HCT116 (cell line): Measurements from ENCODE around the gene SELPLG. TPM values are rescaled to one million over a fixed set of nuclear protein-coding genes. Genes with fewer than 3 reads are reported as not detected.

ENCODE experiments used
- ATAC-seq: fragments of 200-7000 bp; cut with Tn5 transposase; 2 replicates; pipeline ENCODE4 v1.9.1; 2020; ENCODE audit warnings: mild to moderate bottlenecking, moderate library complexity
- Bru-seq: library from RNA; stranded (reverse); fragments of 400-500 nt; gene quantifications from one replicate; lab custom pipeline; 2021; lab: Mats Ljungman, UMichigan
- BruChase-seq, 2 experiments: library from RNA; stranded (reverse); fragments of 400-500 nt; gene quantifications; one replicate each; lab custom pipeline; 2021; lab: Mats Ljungman, UMichigan
- BruUV-seq: library from RNA; stranded (reverse); fragments of 400-500 nt; replicated peaks from 2 replicates; lab custom pipeline; 2021; lab: Mats Ljungman, UMichigan
- CTCF ChIA-PET: fragments of 300-600 bp; sonication (Branson Sonifier 250); formaldehyde crosslinking; loops from one replicate; lab custom pipeline; 2021; ENCODE audit warnings: antibody characterized with exemption; lab: Charles Lee
- POLR2A ChIA-PET: fragments of 300-600, 350-600 bp; sonication (Branson Sonifier 250); formaldehyde crosslinking; loops from one replicate; lab custom pipeline; 2021; ENCODE audit warnings: antibody characterized with exemption; lab: Charles Lee
- RAD21 ChIA-PET, 2 experiments: fragments of 300-600 bp; sonication (Branson Sonifier 250); formaldehyde crosslinking; loops; one replicate each; lab custom pipeline; 2023; ENCODE audit warnings: low total read pairs in 2 of 2; ENCODE audit not compliant: uncharacterized antibody in 2 of 2, unreplicated experiment in 2 of 2, low non-redundant PET in 1 of 2; lab: Charles Lee
- DNase-seq: peaks from one replicate; pipeline ENCODE4 v3.0.0-alpha.2; 2010; ENCODE audit warnings: low read depth, low spot score
- H2AFZ ChIP-seq: fragments of 200-600 bp; shearing (Covaris generic), sonication (generic); 2 replicates; pipeline ENCODE4 v1.6.1; 2017; ENCODE audit warnings: low read depth, mixed run types, mixed read lengths, antibody characterized with exemption, low read length; ENCODE audit not compliant: poor library complexity, severe bottlenecking
- H3K27ac ChIP-seq: 2 replicates; pipeline ENCODE4 v1.5.1; 2012; ENCODE audit warnings: low read depth, low read length
- H3K27me3 ChIP-seq: fragments of 200-600 bp; sonication (generic); 2 replicates; pipeline ENCODE4 v1.6.1; 2016; ENCODE audit warnings: mixed run types, low read length, mixed read lengths; ENCODE audit not compliant: insufficient read depth
- H3K36me3 ChIP-seq, 2 experiments: fragments of 200-500 bp in 1 of 2; fragments of 200-600 bp in 1 of 2; sonication (Bioruptor generic) in 1 of 2; sonication (generic) in 1 of 2; 2 replicates each; pipeline versions ENCODE4 v1.5.1 to v1.6.1; 2014 to 2016; ENCODE audit warnings: low read length in 2 of 2, inconsistent platforms in 1 of 2, mixed read lengths in 1 of 2, mixed run types in 1 of 2; ENCODE audit not compliant: insufficient read depth in 2 of 2, control insufficient read depth in 1 of 2
- H3K4me1 ChIP-seq, 2 experiments: fragments of 200-600 bp in 1 of 2; sonication (generic) in 1 of 2; 2 replicates each; pipeline versions ENCODE4 v1.5.1 to v1.6.1; 2012 to 2017; ENCODE audit warnings: low read length in 2 of 2, inconsistent platforms in 1 of 2, mild to moderate bottlenecking in 1 of 2, mixed read lengths in 1 of 2, mixed run types in 1 of 2, moderate library complexity in 1 of 2; ENCODE audit not compliant: insufficient read depth in 2 of 2, control insufficient read depth in 1 of 2
- H3K4me2 ChIP-seq: fragments of 200-600 bp; sonication (generic); 2 replicates; pipeline ENCODE4 v1.6.1; 2017; ENCODE audit warnings: mixed run types, low read length, mixed read lengths
- H3K4me3 ChIP-seq, 2 experiments: fragments of 200-600 bp in 1 of 2; sonication (generic) in 1 of 2; replicated peaks in 1 of 2; 2 replicates each; pipeline ENCODE4 v1.5.1; 2011 to 2016; ENCODE audit warnings: low read length in 2 of 2, control low read depth in 1 of 2, low read depth in 1 of 2, mild to moderate bottlenecking in 1 of 2, mixed read lengths in 1 of 2, mixed run types in 1 of 2
- H3K79me2 ChIP-seq: fragments of 200-600 bp; sonication (generic); 2 replicates; pipeline ENCODE4 v1.6.1; 2017; ENCODE audit warnings: mild to moderate bottlenecking, mixed run types, low read length, moderate library complexity, mixed read lengths; ENCODE audit not compliant: insufficient read depth
- H3K9ac ChIP-seq: fragments of 200-600 bp; sonication (generic); 2 replicates; pipeline ENCODE4 v1.6.1; 2016; ENCODE audit warnings: low read length, mixed read lengths
- H3K9me2 ChIP-seq: fragments of 200-600 bp; sonication (generic), shearing (Covaris generic); 2 replicates; pipeline ENCODE4 v1.6.1; 2017; ENCODE audit warnings: mixed run types, mild to moderate bottlenecking, moderate library complexity; ENCODE audit not compliant: insufficient read depth
- H3K9me3 ChIP-seq, 2 experiments: fragments of 200-500 bp in 1 of 2; fragments of 200-600 bp in 1 of 2; sonication (Bioruptor generic) in 1 of 2; sonication (generic) in 1 of 2; 2 replicates each; pipeline ENCODE4 v1.6.1; 2014 to 2017; ENCODE audit warnings: low read length in 2 of 2, mixed read lengths in 2 of 2, inconsistent platforms in 1 of 2, low read depth in 1 of 2, mild to moderate bottlenecking in 1 of 2, mixed run types in 1 of 2, moderate library complexity in 1 of 2; ENCODE audit not compliant: control insufficient read depth in 1 of 2, insufficient read depth in 1 of 2
- H4K20me1 ChIP-seq: fragments of 200-600 bp; sonication (generic), shearing (Covaris generic); 2 replicates; pipeline ENCODE4 v1.6.1; 2017; ENCODE audit warnings: mixed run types, mild to moderate bottlenecking, moderate library complexity; ENCODE audit not compliant: insufficient read depth
- CEBPB ChIP-seq: IDR thresholded peaks from 2 replicates; pipeline ENCODE4 v1.6.1; 2012; ENCODE audit warnings: low read depth
- ELF1 ChIP-seq: IDR thresholded peaks from 2 replicates; pipeline ENCODE4 v1.6.1; 2012; ENCODE audit warnings: low read depth, borderline replicate concordance
- EZH2 ChIP-seq: fragments of 200-600 bp; sonication (generic); IDR thresholded peaks from 2 replicates; pipeline ENCODE4 v1.6.1; 2017; ENCODE audit warnings: antibody characterized with exemption, mixed run types
- EZH2phosphoT487 ChIP-seq: fragments of 200-600 bp; IDR thresholded peaks from 2 replicates; pipeline ENCODE4 v1.6.1; 2018; ENCODE audit warnings: antibody characterized with exemption, borderline replicate concordance
- POLR2A ChIP-seq: IDR thresholded peaks from 2 replicates; pipeline ENCODE4 v1.7.0; 2011; ENCODE audit warnings: borderline replicate concordance; ENCODE audit not compliant: insufficient read depth, insufficient read length; ENCODE audit errors: extremely low read depth
- POLR2AphosphoS5 ChIP-seq: IDR thresholded peaks from 2 replicates; pipeline ENCODE4 v1.6.1; 2011; ENCODE audit warnings: mild to moderate bottlenecking, low read depth, low read length, moderate library complexity
- RAD21 ChIP-seq: IDR thresholded peaks from 2 replicates; pipeline ENCODE4 v1.6.1; 2012; ENCODE audit warnings: low read depth, mild to moderate bottlenecking
- SIN3A ChIP-seq: IDR thresholded peaks from 2 replicates; pipeline ENCODE4 v1.6.1; 2012; ENCODE audit warnings: low read depth
- SP1 ChIP-seq: IDR thresholded peaks from 2 replicates; pipeline ENCODE4 v1.6.1; 2012; ENCODE audit warnings: low read depth
- SRF ChIP-seq: IDR thresholded peaks from 2 replicates; pipeline ENCODE4 v1.6.1; 2012; ENCODE audit warnings: low read depth
- TCF7L2 ChIP-seq: IDR thresholded peaks from 2 replicates; pipeline ENCODE4 v1.7.0; 2011; ENCODE audit warnings: borderline replicate concordance, inconsistent platforms; ENCODE audit not compliant: insufficient read depth, insufficient read length; ENCODE audit errors: extremely low read depth
- YY1 ChIP-seq: IDR thresholded peaks from 2 replicates; pipeline ENCODE4 v1.6.1; 2011; ENCODE audit warnings: low read length, low read depth, moderate library complexity, mild to moderate bottlenecking; ENCODE audit not compliant: insufficient replicate concordance; ENCODE audit errors: extremely low read depth
- ZFX ChIP-seq: fragments of 450-650 bp; IDR thresholded peaks from 2 replicates; pipeline ENCODE4 v1.6.1; 2017
- intact Hi-C: fragments of 100-400 bp; cut with micrococcal nuclease; formaldehyde crosslinking; loops from 2 replicates; pipeline ENCODE4 v1.10.0; 2022
- long read RNA-seq: library from polyadenylated mRNA; unstranded; transcript quantifications from one replicate; pipeline ENCODE4 v2.0.0, GENCODE V29; 2021; ENCODE audit not compliant: unreplicated experiment
- polyA plus RNA-seq: library from polyadenylated mRNA; unstranded; fragments of >200 nt; gene quantifications from 2 replicates; pipeline ENCODE4 v1.2.1, GENCODE V29; 2012; ENCODE audit warnings: missing spikeins
- total RNA-seq: library from RNA; stranded (reverse); gene quantifications from one replicate; pipeline ENCODE4 v1.2.1, GENCODE V29; 2021; ENCODE audit not compliant: unreplicated experiment
- TF ChIP-seq, protein P1 (sequence below): IDR thresholded peaks from 2 replicates; pipeline ENCODE4 v1.6.1; 2011; ENCODE audit warnings: mild to moderate bottlenecking, low read length, moderate library complexity; ENCODE audit not compliant: insufficient replicate concordance; ENCODE audit errors: extremely low read depth
- TF ChIP-seq, protein P2 (sequence below): IDR thresholded peaks from 2 replicates; pipeline ENCODE4 v1.6.1; 2012
- TF ChIP-seq, protein P3 (sequence below): IDR thresholded peaks from 2 replicates; pipeline ENCODE4 v1.6.1; 2012

Gene SELPLG, protein sequence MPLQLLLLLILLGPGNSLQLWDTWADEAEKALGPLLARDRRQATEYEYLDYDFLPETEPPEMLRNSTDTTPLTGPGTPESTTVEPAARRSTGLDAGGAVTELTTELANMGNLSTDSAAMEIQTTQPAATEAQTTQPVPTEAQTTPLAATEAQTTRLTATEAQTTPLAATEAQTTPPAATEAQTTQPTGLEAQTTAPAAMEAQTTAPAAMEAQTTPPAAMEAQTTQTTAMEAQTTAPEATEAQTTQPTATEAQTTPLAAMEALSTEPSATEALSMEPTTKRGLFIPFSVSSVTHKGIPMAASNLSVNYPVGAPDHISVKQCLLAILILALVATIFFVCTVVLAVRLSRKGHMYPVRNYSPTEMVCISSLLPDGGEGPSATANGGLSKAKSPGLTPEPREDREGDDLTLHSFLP
- 1.2 TPM for total RNA-seq
- polyA plus RNA-seq, result 0.16 and 0.26 TPM in 2 replicates
- Bru-seq, nascent RNA, result percentile 23 among the genes with signal in this experiment
- percentile 51 among the genes with signal in this experiment for BruChase-seq, experiment 1, labeled RNA remaining after a 6-hour chase
- percentile 44 among the genes with signal in this experiment for BruChase-seq, experiment 2, labeled RNA remaining after a 2-hour chase
- long read RNA-seq, result 0 reads

DNA sequence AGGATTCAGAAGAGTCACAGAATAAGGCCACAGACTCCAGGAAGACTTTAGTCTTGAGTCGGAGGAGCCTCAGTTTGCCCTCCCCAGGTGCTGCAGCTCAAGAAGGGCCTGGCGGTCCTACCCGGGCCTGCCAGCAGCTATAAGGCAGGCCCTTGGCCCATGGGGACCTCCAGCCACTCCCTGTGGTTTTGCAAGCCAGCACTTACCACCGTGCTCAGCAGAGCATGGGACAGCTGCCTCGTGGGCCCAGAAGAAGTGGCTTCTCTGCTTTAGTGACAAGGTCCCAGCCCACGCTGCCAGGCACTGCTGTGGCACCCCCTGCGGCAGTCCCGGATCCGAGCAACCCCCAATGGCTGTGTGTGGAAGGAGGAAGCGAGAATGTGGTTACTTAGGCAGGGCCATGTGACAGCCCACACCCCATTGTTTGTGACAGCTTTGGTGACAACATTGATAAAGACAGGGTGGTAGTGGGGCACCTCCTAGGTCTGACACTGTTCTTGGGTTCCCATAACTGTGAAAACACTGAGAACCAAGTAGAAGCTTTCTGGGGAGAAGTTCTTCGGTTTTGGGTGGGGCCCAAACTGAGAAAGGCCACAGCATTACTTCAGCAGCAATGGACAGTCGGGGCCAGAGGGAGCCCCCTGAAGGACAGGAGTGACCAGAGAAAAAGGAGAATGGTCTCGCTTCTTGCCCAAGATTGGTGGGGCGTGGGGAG, at the start of gene SELPLG:
Gene SELPLG, minus strand, starts transcription at position 361 of the 715 bp plus-strand sequence. CDS start 9,587 bp downstream, outside the sequence.
- no peaks in the 10 kb centered on the region for H4K20me1 ChIP-seq
- ChIA-PET POLR2A (no interaction called here), RAD21 (no interaction called here), CTCF (no interaction called here)
- TF ChIP-seq RAD21, result no peak
- no peak for TF ChIP-seq SP1
- TF ChIP-seq POLR2AphosphoS5, result no peak
- TF ChIP-seq, protein P1, sequence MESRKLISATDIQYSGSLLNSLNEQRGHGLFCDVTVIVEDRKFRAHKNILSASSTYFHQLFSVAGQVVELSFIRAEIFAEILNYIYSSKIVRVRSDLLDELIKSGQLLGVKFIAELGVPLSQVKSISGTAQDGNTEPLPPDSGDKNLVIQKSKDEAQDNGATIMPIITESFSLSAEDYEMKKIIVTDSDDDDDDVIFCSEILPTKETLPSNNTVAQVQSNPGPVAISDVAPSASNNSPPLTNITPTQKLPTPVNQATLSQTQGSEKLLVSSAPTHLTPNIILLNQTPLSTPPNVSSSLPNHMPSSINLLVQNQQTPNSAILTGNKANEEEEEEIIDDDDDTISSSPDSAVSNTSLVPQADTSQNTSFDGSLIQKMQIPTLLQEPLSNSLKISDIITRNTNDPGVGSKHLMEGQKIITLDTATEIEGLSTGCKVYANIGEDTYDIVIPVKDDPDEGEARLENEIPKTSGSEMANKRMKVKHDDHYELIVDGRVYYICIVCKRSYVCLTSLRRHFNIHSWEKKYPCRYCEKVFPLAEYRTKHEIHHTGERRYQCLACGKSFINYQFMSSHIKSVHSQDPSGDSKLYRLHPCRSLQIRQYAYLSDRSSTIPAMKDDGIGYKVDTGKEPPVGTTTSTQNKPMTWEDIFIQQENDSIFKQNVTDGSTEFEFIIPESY, result no peak
- no peak for TF ChIP-seq TCF7L2
- no peak for TF ChIP-seq POLR2A
- no peak for TF ChIP-seq CEBPB
- TF ChIP-seq SRF, result no peak
- TF ChIP-seq, protein P2, sequence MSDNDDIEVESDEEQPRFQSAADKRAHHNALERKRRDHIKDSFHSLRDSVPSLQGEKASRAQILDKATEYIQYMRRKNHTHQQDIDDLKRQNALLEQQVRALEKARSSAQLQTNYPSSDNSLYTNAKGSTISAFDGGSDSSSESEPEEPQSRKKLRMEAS, result no peak
- no peak for TF ChIP-seq YY1
- TF ChIP-seq EZH2, result no peak
- no peak for TF ChIP-seq SIN3A
- TF ChIP-seq EZH2phosphoT487, result no peak
- TF ChIP-seq, protein P3, sequence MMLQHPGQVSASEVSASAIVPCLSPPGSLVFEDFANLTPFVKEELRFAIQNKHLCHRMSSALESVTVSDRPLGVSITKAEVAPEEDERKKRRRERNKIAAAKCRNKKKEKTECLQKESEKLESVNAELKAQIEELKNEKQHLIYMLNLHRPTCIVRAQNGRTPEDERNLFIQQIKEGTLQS, result no peak
- TF ChIP-seq ZFX, result no peak
- TF ChIP-seq ELF1, result no peak
- no peaks in the 10 kb centered on the region for H3K27me3 ChIP-seq
- H3K4me2 ChIP-seq, result peak within 1 kb of the TSS; percentile 27; the same call in 1 of the 2 replicates
- no peak within 1 kb of the TSS for H3K4me3 ChIP-seq
- H2AFZ ChIP-seq, result no peak within 1 kb of the TSS
- H3K27ac ChIP-seq, result no peak within 1 kb of the TSS
- no TSS peak for BruUV-seq
- no peaks in the 10 kb centered on the region for H3K36me3 ChIP-seq
- H3K9me3 ChIP-seq, result no peaks in the 10 kb centered on the region
- no peak within 1 kb of the TSS for H3K9ac ChIP-seq
- H3K79me2 ChIP-seq, result no peaks in the 10 kb centered on the region
- DNase-seq (no peak), ATAC-seq (no peak)
- no peaks in the 10 kb centered on the region for H3K9me2 ChIP-seq
- H3K4me1 ChIP-seq, result peaks cover 25 to 26% of the 10 kb centered on the region in 2 experiments
- intact Hi-C loops, result no loop called here
